ENCODE measurements around the gene DPPA2.

The DPPA2 gene

DNA sequence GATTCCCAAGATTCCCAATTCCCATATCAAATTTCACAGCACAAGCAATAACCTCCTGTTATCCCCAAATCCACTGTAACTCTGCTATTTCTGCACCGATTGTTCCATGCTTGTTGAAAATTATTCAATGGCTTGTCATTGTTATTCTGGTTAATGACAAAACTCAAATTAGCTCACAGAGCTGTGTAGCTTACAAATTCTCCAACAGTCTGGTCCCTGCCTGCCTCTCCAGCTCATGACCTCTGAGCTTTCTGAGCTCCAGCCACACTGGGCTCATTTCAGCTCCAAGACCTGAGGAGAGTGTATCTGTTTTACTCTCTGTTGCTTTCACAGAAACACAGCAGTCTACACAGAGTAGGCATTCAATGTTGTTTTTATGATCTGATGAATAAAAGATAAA is 3.3 kb downstream of the DPPA2 start:
- Histone ChIP-seq H3K4me1 (ENCODE audit: control insufficient read depth, low read depth, low read length) (peaks cover 20% of the 10 kb centered on the region), H3K27ac (ENCODE audit: low read length) (no peak overlapping the region), H3K9ac (ENCODE audit: low read length) (no peak overlapping the region), H3K4me3 (ENCODE audit: low read length) (no peak overlapping the region), H3K9me3 (ENCODE audit: control insufficient read depth, low read depth, low read length) (no peaks in the 10 kb centered on the region), H3K36me3 (ENCODE audit: control insufficient read depth, low read depth, low read length) (no peaks in the 10 kb centered on the region), H3K27me3 (ENCODE audit: control insufficient read depth, insufficient read depth, low read length) (no peaks in the 10 kb centered on the region)

DNA sequence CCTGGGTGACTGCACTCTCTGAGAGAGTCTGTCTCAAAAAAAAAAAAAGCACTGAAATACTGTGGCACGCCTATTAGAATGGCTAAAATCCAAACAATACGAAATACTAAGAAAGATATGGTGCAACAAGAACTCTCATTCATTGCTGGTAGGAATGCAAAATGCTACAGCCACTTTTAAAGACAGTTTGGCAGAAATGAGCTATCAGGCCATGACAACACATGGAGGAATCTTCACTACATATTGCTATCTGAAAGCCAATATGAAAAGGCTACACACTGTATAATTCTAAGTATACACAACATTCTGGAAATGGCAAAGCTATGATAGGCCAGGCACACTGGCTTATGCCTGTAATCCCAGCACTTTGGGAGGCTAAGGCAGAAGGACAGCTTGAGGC is 18.8 kb downstream of the DPPA2 start:
- Histone ChIP-seq H3K4me1 (ENCODE audit: control insufficient read depth, low read depth, low read length) (no peaks in the 10 kb centered on the region), H3K36me3 (ENCODE audit: control insufficient read depth, low read depth, low read length) (no peaks in the 10 kb centered on the region), H3K9ac (ENCODE audit: low read length) (no peak overlapping the region), H3K27me3 (ENCODE audit: control insufficient read depth, insufficient read depth, low read length) (no peaks in the 10 kb centered on the region), H3K9me3 (ENCODE audit: control insufficient read depth, low read depth, low read length) (no peaks in the 10 kb centered on the region), H3K27ac (ENCODE audit: low read length) (no peak overlapping the region), H3K4me3 (ENCODE audit: low read length) (no peak overlapping the region)

DNA sequence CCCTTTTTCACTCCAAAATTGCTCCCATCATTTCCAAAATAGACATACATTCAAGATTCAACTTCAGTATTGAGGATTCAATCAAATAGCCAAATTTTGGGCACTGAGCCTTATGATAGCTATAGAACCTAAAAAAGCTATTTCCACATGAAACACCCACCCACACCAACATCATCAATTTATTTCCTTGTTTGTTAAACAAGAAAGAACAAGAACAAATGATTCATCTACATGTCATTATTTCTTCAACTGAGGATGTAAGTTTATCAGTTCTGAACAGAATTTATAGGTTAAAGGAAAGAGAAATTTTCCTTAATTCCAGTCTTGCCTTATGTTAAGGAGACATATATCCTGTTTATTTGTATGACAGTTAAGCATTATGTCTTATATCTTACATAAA is 32.2 kb downstream of the DPPA2 start:
- Histone ChIP-seq H3K4me1 (ENCODE audit: control insufficient read depth, low read depth, low read length) (no peaks in the 10 kb centered on the region), H3K4me3 (ENCODE audit: low read length) (no peak overlapping the region), H3K36me3 (ENCODE audit: control insufficient read depth, low read depth, low read length) (no peaks in the 10 kb centered on the region), H3K27me3 (ENCODE audit: control insufficient read depth, insufficient read depth, low read length) (no peaks in the 10 kb centered on the region), H3K27ac (ENCODE audit: low read length) (no peak overlapping the region), H3K9ac (ENCODE audit: low read length) (no peak overlapping the region), H3K9me3 (ENCODE audit: control insufficient read depth, low read depth, low read length) (no peaks in the 10 kb centered on the region)

- Histone ChIP-seq H3K9ac (ENCODE audit: low read length) (no peak overlapping the region), H3K4me3 (ENCODE audit: low read length) (no peak overlapping the region), H3K27ac (ENCODE audit: low read length) (no peak overlapping the region), H3K4me1 (ENCODE audit: control insufficient read depth, low read depth, low read length) (no peaks in the 10 kb centered on the region), H3K9me3 (ENCODE audit: control insufficient read depth, low read depth, low read length) (no peaks in the 10 kb centered on the region), H3K27me3 (ENCODE audit: control insufficient read depth, insufficient read depth, low read length) (no peaks in the 10 kb centered on the region), H3K36me3 (ENCODE audit: control insufficient read depth, low read depth, low read length) (no peaks in the 10 kb centered on the region)
Measured at GRCh38 chr3:109278546-109278945, 37.8 kb downstream of the DPPA2 start.

GRCh38 chr3:109278141-109278540 is 38.2 kb downstream of the DPPA2 start:
- H3K4me1 ChIP-seq (ENCODE audit: control insufficient read depth, low read depth, low read length): no peaks in the 10 kb centered on the region
- no peak overlapping the region for H3K9ac ChIP-seq (ENCODE audit: low read length)
- no peak overlapping the region for H3K27ac ChIP-seq (ENCODE audit: low read length)
- no peaks in the 10 kb centered on the region for H3K27me3 ChIP-seq (ENCODE audit: control insufficient read depth, insufficient read depth, low read length)
- no peaks in the 10 kb centered on the region for H3K36me3 ChIP-seq (ENCODE audit: control insufficient read depth, low read depth, low read length)
- H3K9me3 ChIP-seq (ENCODE audit: control insufficient read depth, low read depth, low read length): no peaks in the 10 kb centered on the region
- H3K4me3 ChIP-seq (ENCODE audit: low read length): no peak overlapping the region

DNA sequence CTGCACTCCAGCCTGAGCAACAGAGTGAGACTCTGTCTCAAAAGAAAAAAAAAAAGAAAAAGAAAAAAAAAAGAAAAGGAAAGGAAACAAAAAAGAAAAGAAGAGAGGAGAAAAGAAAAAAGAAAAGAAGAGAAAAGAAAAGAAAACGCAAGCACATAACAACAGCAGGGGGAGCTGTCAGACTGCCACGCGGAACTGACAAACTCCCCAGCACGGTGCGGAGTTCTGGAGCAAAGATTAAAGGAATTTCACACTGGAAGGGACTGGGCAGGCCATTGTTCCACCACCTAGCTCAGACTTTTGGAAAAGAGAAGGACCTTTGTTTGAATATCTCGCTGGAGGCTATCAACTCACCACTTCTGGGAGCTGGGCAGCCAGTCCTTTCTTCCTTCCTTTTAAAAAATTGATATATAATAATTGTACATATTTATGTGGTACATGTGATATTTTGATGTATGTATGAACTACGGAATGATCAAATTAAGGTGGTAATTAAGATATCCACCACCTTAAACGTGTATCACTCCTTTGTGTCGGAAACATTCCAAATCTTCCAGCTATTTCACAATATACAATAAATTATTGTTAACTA is 40.5 kb downstream of the DPPA2 start:
- Histone ChIP-seq H3K36me3 (ENCODE audit: control insufficient read depth, low read depth, low read length) (no peaks in the 10 kb centered on the region), H3K4me1 (ENCODE audit: control insufficient read depth, low read depth, low read length) (no peaks in the 10 kb centered on the region), H3K27me3 (ENCODE audit: control insufficient read depth, insufficient read depth, low read length) (no peaks in the 10 kb centered on the region), H3K9me3 (ENCODE audit: control insufficient read depth, low read depth, low read length) (no peaks in the 10 kb centered on the region), H3K27ac (ENCODE audit: low read length) (no peak overlapping the region), H3K4me3 (ENCODE audit: low read length) (no peak overlapping the region), H3K9ac (ENCODE audit: low read length) (no peak overlapping the region)

GRCh38 chr3:109270779-109271178 is 45.5 kb downstream of the DPPA2 start:
- Histone ChIP-seq H3K36me3 (ENCODE audit: control insufficient read depth, low read depth, low read length) (no peaks in the 10 kb centered on the region), H3K27ac (ENCODE audit: low read length) (no peak overlapping the region), H3K4me1 (ENCODE audit: control insufficient read depth, low read depth, low read length) (no peaks in the 10 kb centered on the region), H3K9me3 (ENCODE audit: control insufficient read depth, low read depth, low read length) (no peaks in the 10 kb centered on the region), H3K9ac (ENCODE audit: low read length) (no peak overlapping the region), H3K27me3 (ENCODE audit: control insufficient read depth, insufficient read depth, low read length) (no peaks in the 10 kb centered on the region), H3K4me3 (ENCODE audit: low read length) (no peak overlapping the region)

DNA sequence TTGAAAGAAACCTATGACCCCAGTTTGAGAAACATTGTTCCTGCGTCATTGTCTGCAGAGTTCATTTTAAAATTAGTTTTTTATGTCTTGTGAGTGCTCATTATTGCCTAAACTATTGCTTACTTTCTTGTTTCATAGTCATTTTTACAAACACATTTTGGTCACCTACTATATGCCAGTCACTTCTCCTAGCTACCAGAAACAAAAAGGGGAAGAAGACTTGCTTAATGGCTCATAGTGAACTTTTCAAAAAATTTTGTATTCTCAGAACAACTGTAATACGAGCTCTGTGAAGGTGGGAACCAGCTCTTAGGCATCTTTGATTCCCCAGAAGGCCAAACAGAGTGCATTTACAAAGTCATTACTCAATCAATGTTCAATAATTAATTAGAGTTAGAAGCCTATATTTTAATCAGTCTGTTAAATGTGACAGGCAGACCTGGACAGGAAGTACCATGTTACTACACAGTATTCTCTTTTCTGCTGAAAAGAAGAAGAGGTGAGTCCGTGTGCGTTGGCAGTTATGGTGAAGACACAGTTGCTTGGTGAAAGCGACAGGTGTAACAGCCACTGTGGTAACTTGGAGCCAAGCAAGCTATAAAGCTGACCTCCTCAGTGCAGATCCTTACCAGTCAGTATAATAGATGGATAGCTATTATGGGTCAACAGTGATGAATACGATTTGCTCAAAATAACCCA is 46.6 kb downstream of the DPPA2 start:
- Histone ChIP-seq H3K36me3 (ENCODE audit: control insufficient read depth, low read depth, low read length) (no peaks in the 10 kb centered on the region), H3K9ac (ENCODE audit: low read length) (no peak overlapping the region), H3K4me1 (ENCODE audit: control insufficient read depth, low read depth, low read length) (no peaks in the 10 kb centered on the region), H3K27me3 (ENCODE audit: control insufficient read depth, insufficient read depth, low read length) (no peaks in the 10 kb centered on the region), H3K4me3 (ENCODE audit: low read length) (no peak overlapping the region), H3K27ac (ENCODE audit: low read length) (no peak overlapping the region), H3K9me3 (ENCODE audit: control insufficient read depth, low read depth, low read length) (no peaks in the 10 kb centered on the region)

DNA sequence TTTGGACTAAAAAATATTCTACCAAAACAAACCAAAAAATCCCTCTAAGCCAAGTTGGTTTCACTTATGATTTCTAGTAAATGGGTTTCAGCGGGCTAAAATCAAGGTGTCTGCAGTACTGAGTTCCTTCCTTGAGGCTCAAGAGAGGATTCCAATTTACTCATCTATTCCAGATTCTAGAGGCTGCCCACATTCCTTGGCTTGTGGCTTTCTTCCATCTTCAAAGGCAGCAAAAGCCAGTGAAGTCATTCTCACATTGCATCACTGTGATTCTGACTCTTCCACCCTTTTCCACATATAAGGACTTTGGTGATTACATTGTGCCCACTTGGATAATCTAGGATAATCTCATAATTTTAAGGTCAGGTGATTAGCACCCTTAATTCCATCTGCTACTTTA is 48.1 kb downstream of the DPPA2 start:
- Histone ChIP-seq H3K4me1 (ENCODE audit: control insufficient read depth, low read depth, low read length) (no peaks in the 10 kb centered on the region), H3K36me3 (ENCODE audit: control insufficient read depth, low read depth, low read length) (no peaks in the 10 kb centered on the region), H3K27me3 (ENCODE audit: control insufficient read depth, insufficient read depth, low read length) (no peaks in the 10 kb centered on the region), H3K9me3 (ENCODE audit: control insufficient read depth, low read depth, low read length) (no peaks in the 10 kb centered on the region), H3K4me3 (ENCODE audit: low read length) (no peak overlapping the region), H3K27ac (ENCODE audit: low read length) (no peak overlapping the region), H3K9ac (ENCODE audit: low read length) (no peak overlapping the region)

- Histone ChIP-seq H3K9ac (ENCODE audit: low read length) (no peak overlapping the region), H3K9me3 (ENCODE audit: control insufficient read depth, low read depth, low read length) (no peaks in the 10 kb centered on the region), H3K4me3 (ENCODE audit: low read length) (no peak overlapping the region), H3K27ac (ENCODE audit: low read length) (no peak overlapping the region), H3K36me3 (ENCODE audit: control insufficient read depth, low read depth, low read length) (no peaks in the 10 kb centered on the region), H3K4me1 (ENCODE audit: control insufficient read depth, low read depth, low read length) (no peaks in the 10 kb centered on the region), H3K27me3 (ENCODE audit: control insufficient read depth, insufficient read depth, low read length) (no peaks in the 10 kb centered on the region)
Measured at GRCh38 chr3:109265295-109265694, 51.0 kb downstream of the DPPA2 start.

GRCh38 chr3:109257269-109257668 is 59.0 kb downstream of the DPPA2 start:
- no peaks in the 10 kb centered on the region for H3K27me3 ChIP-seq (ENCODE audit: control insufficient read depth, insufficient read depth, low read length)
- H3K4me1 ChIP-seq (ENCODE audit: control insufficient read depth, low read depth, low read length): no peaks in the 10 kb centered on the region
- H3K4me3 ChIP-seq (ENCODE audit: low read length): no peak overlapping the region
- H3K27ac ChIP-seq (ENCODE audit: low read length): no peak overlapping the region
- no peak overlapping the region for H3K9ac ChIP-seq (ENCODE audit: low read length)
- H3K9me3 ChIP-seq (ENCODE audit: control insufficient read depth, low read depth, low read length): no peaks in the 10 kb centered on the region
- H3K36me3 ChIP-seq (ENCODE audit: control insufficient read depth, low read depth, low read length): no peaks in the 10 kb centered on the region

DNA sequence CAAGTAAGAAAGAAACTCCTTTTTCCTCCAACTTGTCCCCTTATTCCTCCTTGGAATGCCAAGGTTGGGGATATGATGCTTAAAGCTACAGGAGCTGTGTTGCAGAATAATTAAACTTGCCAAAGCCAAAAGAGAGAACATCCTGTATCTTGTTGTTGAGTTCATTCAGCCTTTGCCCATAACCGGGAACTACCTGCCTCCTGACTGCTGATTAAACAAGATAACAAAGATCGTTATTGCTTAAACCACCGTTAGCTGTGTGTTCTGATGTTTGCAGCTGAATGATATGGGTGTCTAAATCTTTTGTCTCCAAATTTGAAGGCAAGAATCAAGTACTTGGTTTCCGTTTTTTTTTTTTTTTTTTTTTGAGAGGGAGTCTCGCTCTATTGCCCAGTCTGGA is 61.5 kb downstream of the DPPA2 start:
- H3K4me1 ChIP-seq (ENCODE audit: control insufficient read depth, low read depth, low read length): no peaks in the 10 kb centered on the region
- no peaks in the 10 kb centered on the region for H3K27me3 ChIP-seq (ENCODE audit: control insufficient read depth, insufficient read depth, low read length)
- H3K9ac ChIP-seq (ENCODE audit: low read length): no peak overlapping the region
- no peak overlapping the region for H3K27ac ChIP-seq (ENCODE audit: low read length)
- no peaks in the 10 kb centered on the region for H3K9me3 ChIP-seq (ENCODE audit: control insufficient read depth, low read depth, low read length)
- H3K4me3 ChIP-seq (ENCODE audit: low read length): no peak overlapping the region
- H3K36me3 ChIP-seq (ENCODE audit: control insufficient read depth, low read depth, low read length): no peaks in the 10 kb centered on the region

All from iPS-18a (cell line).